ENCODE measurements around the gene ACO2.

DNA sequence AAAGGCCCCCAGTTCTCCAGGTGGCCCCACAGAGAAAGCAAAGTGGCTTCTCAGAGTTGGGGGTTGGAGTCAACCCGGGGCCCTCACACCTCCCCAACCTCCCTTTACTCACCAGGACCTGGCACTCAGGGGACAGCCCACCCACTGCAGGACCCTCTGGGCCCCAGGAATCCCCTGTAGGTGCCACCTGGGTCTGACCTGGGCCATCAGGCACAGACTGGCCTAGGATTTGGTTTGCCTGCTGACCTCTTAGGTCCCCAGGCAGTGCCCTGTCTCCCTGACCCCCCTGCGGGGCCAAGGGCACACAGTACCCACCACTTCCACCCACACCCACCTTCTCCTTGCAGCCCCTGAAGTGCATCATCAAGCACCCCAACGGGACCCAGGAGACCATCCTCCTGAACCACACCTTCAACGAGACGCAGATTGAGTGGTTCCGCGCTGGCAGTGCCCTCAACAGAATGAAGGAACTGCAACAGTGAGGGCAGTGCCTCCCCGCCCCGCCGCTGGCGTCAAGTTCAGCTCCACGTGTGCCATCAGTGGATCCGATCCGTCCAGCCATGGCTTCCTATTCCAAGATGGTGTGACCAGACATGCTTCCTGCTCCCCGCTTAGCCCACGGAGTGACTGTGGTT is 59.3 kb downstream of the ACO2 start:
- TF ChIP-seq, protein P1, sequence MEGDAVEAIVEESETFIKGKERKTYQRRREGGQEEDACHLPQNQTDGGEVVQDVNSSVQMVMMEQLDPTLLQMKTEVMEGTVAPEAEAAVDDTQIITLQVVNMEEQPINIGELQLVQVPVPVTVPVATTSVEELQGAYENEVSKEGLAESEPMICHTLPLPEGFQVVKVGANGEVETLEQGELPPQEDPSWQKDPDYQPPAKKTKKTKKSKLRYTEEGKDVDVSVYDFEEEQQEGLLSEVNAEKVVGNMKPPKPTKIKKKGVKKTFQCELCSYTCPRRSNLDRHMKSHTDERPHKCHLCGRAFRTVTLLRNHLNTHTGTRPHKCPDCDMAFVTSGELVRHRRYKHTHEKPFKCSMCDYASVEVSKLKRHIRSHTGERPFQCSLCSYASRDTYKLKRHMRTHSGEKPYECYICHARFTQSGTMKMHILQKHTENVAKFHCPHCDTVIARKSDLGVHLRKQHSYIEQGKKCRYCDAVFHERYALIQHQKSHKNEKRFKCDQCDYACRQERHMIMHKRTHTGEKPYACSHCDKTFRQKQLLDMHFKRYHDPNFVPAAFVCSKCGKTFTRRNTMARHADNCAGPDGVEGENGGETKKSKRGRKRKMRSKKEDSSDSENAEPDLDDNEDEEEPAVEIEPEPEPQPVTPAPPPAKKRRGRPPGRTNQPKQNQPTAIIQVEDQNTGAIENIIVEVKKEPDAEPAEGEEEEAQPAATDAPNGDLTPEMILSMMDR (conservative IDR thresholded peaks at IDR 0.05; ENCODE audit: low read depth, low read length) = no peak
- TF ChIP-seq CHD1 (IDR thresholded peaks at IDR 0.05; ENCODE audit: low read depth, low read length) (no peak), POLR2A (IDR thresholded peaks at IDR 0.05; ENCODE audit: low read depth, low read length) (no peak), SMC3 (IDR thresholded peaks at IDR 0.05; ENCODE audit: low read depth, low read length) (no peak), CEBPB (IDR thresholded peaks at IDR 0.05; ENCODE audit: low read depth, low read length) (no peak), BHLHE40 (IDR thresholded peaks at IDR 0.05; ENCODE audit: low read depth, low read length) (no peak), MXI1 (IDR thresholded peaks at IDR 0.05; ENCODE audit: borderline replicate concordance, low read depth, low read length) (no peak)
- TF ChIP-seq, protein P2, sequence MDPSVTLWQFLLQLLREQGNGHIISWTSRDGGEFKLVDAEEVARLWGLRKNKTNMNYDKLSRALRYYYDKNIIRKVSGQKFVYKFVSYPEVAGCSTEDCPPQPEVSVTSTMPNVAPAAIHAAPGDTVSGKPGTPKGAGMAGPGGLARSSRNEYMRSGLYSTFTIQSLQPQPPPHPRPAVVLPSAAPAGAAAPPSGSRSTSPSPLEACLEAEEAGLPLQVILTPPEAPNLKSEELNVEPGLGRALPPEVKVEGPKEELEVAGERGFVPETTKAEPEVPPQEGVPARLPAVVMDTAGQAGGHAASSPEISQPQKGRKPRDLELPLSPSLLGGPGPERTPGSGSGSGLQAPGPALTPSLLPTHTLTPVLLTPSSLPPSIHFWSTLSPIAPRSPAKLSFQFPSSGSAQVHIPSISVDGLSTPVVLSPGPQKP (IDR thresholded peaks at IDR 0.05; ENCODE audit: borderline replicate concordance, low read depth, low read length) = no peak
